HUES6 (cell line): Measurements from ENCODE around the gene MCTP1.

ENCODE experiments used
- H3K27ac ChIP-seq: 2 replicates; pipeline ENCODE4 v1.7.0; 2013; ENCODE audit warnings: low read depth, mild to moderate bottlenecking, low read length, inconsistent platforms
- H3K27me3 ChIP-seq: 2 replicates; pipeline ENCODE4 v1.6.1; 2013; ENCODE audit warnings: low read length; ENCODE audit not compliant: control insufficient read depth, insufficient read depth
- H3K36me3 ChIP-seq: 2 replicates; pipeline ENCODE4 v1.6.1; 2013; ENCODE audit warnings: low read length; ENCODE audit not compliant: control insufficient read depth, insufficient read depth
- H3K4me1 ChIP-seq: 2 replicates; pipeline ENCODE4 v1.6.1; 2013; ENCODE audit warnings: low read length; ENCODE audit not compliant: control insufficient read depth, insufficient read depth
- H3K4me3 ChIP-seq: 2 replicates; pipeline ENCODE4 v1.5.1; 2013; ENCODE audit warnings: low read depth, low read length
- H3K9ac ChIP-seq: one replicate; pipeline ENCODE4 v1.6.1; 2013; ENCODE audit warnings: mild to moderate bottlenecking, low read length
- H3K9me3 ChIP-seq: 2 replicates; pipeline ENCODE4 v1.6.1; 2013; ENCODE audit warnings: low read depth, low read length; ENCODE audit not compliant: control insufficient read depth, insufficient read depth

MCTP1 gene

GRCh38 chr5:94791829-94792228, 493.1 kb downstream of the MCTP1 start:
- Histone ChIP-seq H3K9me3 (no peaks in the 10 kb centered on the region), H3K9ac (no peak overlapping the region), H3K27ac (no peak overlapping the region), H3K4me1 (peaks cover 7% of the 10 kb centered on the region; the same call in 1 of the 2 replicates), H3K36me3 (no peaks in the 10 kb centered on the region), H3K4me3 (no peak overlapping the region), H3K27me3 (no peaks in the 10 kb centered on the region)

- H3K9me3 ChIP-seq, result no peaks in the 10 kb centered on the region
- H3K4me1 ChIP-seq, result peaks cover 7% of the 10 kb centered on the region; the same call in 1 of the 2 replicates
- H3K9ac ChIP-seq, result no peak overlapping the region
- no peak overlapping the region for H3K4me3 ChIP-seq
- no peaks in the 10 kb centered on the region for H3K27me3 ChIP-seq
- H3K27ac ChIP-seq, result no peak overlapping the region
- no peaks in the 10 kb centered on the region for H3K36me3 ChIP-seq
These were observed 496.4 kb downstream of the MCTP1 start for GRCh38 chr5:94788527-94788926.

- Histone ChIP-seq H3K36me3 (no peaks in the 10 kb centered on the region), H3K4me3 (no peak overlapping the region), H3K27ac (no peak overlapping the region), H3K9ac (no peak overlapping the region), H3K27me3 (no peaks in the 10 kb centered on the region), H3K9me3 (no peaks in the 10 kb centered on the region), H3K4me1 (peaks cover 7% of the 10 kb centered on the region; the same call in 1 of the 2 replicates)
These were observed 500.1 kb downstream of the MCTP1 start for GRCh38 chr5:94784536-94785505.

DNA sequence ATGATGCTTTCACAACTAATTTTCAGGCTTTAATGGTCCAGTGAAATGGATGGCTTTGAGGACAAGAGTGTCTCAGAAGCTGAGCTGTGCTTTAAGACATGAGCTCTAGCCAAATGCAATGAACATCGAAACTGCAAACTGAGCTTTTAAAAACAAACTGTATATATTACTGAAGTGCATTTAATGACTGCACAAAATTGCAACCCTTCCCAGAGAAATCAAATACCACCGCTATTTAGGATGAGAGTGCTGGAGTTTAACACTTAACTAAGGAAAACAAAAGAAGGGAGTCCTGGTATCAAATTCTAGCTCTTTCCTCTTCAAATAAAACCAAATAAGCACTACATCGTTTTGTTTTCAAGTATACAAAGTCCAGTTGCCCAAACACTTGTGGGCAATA, 502.5 kb downstream of the MCTP1 start:
- Histone ChIP-seq H3K9me3 (no peaks in the 10 kb centered on the region), H3K9ac (no peak overlapping the region), H3K36me3 (no peaks in the 10 kb centered on the region), H3K27me3 (no peaks in the 10 kb centered on the region), H3K4me3 (no peak overlapping the region), H3K4me1 (no peaks in the 10 kb centered on the region), H3K27ac (no peak overlapping the region)

GRCh38 chr5:94779684-94780083, 505.2 kb downstream of the MCTP1 start:
- no peak overlapping the region for H3K27ac ChIP-seq
- no peaks in the 10 kb centered on the region for H3K36me3 ChIP-seq
- no peak overlapping the region for H3K9ac ChIP-seq
- no peaks in the 10 kb centered on the region for H3K4me1 ChIP-seq
- no peaks in the 10 kb centered on the region for H3K27me3 ChIP-seq
- H3K9me3 ChIP-seq, result no peaks in the 10 kb centered on the region
- H3K4me3 ChIP-seq, result no peak overlapping the region

- Histone ChIP-seq H3K4me3 (no peak overlapping the region), H3K9ac (no peak overlapping the region), H3K36me3 (no peaks in the 10 kb centered on the region), H3K27ac (no peak overlapping the region), H3K9me3 (no peaks in the 10 kb centered on the region), H3K4me1 (no peaks in the 10 kb centered on the region), H3K27me3 (no peaks in the 10 kb centered on the region)
These were observed 506.2 kb downstream of the MCTP1 start for GRCh38 chr5:94778732-94779131.

GRCh38 chr5:94778299-94778698, 506.6 kb downstream of the MCTP1 start:
- H3K4me1 ChIP-seq, result no peaks in the 10 kb centered on the region
- no peak overlapping the region for H3K9ac ChIP-seq
- no peaks in the 10 kb centered on the region for H3K27me3 ChIP-seq
- no peak overlapping the region for H3K4me3 ChIP-seq
- no peaks in the 10 kb centered on the region for H3K9me3 ChIP-seq
- H3K36me3 ChIP-seq, result no peaks in the 10 kb centered on the region
- no peak overlapping the region for H3K27ac ChIP-seq

- Histone ChIP-seq H3K27me3 (no peaks in the 10 kb centered on the region), H3K36me3 (no peaks in the 10 kb centered on the region), H3K4me1 (no peaks in the 10 kb centered on the region), H3K9ac (no peak overlapping the region), H3K27ac (no peak overlapping the region), H3K4me3 (no peak overlapping the region), H3K9me3 (no peaks in the 10 kb centered on the region)
These were observed 507.6 kb downstream of the MCTP1 start for GRCh38 chr5:94777056-94777880.

- H3K9me3 ChIP-seq, result no peaks in the 10 kb centered on the region
- no peaks in the 10 kb centered on the region for H3K27me3 ChIP-seq
- H3K4me3 ChIP-seq, result no peak overlapping the region
- no peaks in the 10 kb centered on the region for H3K4me1 ChIP-seq
- H3K27ac ChIP-seq, result no peak overlapping the region
- no peaks in the 10 kb centered on the region for H3K36me3 ChIP-seq
- no peak overlapping the region for H3K9ac ChIP-seq
These were observed 508.7 kb downstream of the MCTP1 start for GRCh38 chr5:94776167-94776566.

- Histone ChIP-seq H3K36me3 (no peaks in the 10 kb centered on the region), H3K4me3 (no peak overlapping the region), H3K9me3 (no peaks in the 10 kb centered on the region), H3K9ac (no peak overlapping the region), H3K4me1 (no peaks in the 10 kb centered on the region), H3K27me3 (no peaks in the 10 kb centered on the region), H3K27ac (no peak overlapping the region)
These were observed 509.8 kb downstream of the MCTP1 start for GRCh38 chr5:94775088-94775487.

GRCh38 chr5:94771742-94772141, 513.2 kb downstream of the MCTP1 start:
- no peaks in the 10 kb centered on the region for H3K27me3 ChIP-seq
- no peaks in the 10 kb centered on the region for H3K4me1 ChIP-seq
- H3K36me3 ChIP-seq, result no peaks in the 10 kb centered on the region
- H3K9ac ChIP-seq, result no peak overlapping the region
- no peak overlapping the region for H3K27ac ChIP-seq
- H3K4me3 ChIP-seq, result no peak overlapping the region
- H3K9me3 ChIP-seq, result no peaks in the 10 kb centered on the region
